GM13977 (cell line): ENCODE measurements around the gene PIGL.
A peak's percentile ranks its signal among the peaks of the same experiment; 100 is the strongest.

Source experiments
- DNase-seq: peaks from one replicate; pipeline ENCODE4 v3.0.0; 2012; ENCODE audit warnings: low spot score
- CTCF ChIP-seq: IDR thresholded peaks from 2 replicates; pipeline ENCODE4 v1.5.1; 2012; ENCODE audit warnings: mild to moderate bottlenecking, control low read depth; ENCODE audit not compliant: insufficient read depth; ENCODE audit errors: extremely low read depth, missing control alignments
- in situ Hi-C: fragments of 300-500 bp; cut with MboI; formaldehyde crosslinking; loops from one replicate; pipeline ENCODE4 v1.12.0; 2022; ENCODE audit warnings: low sequenced_read_pairs, low pct_unique_long_range_greater_than_20kb, mixed read lengths, inconsistent platforms; ENCODE audit not compliant: unreplicated experiment

PIGL gene

GRCh38 chr17:16282522-16282921 lies 65.5 kb downstream of the PIGL start:
- in situ Hi-C loops = no loop called here
- DNase-seq = no peak
- no peak for TF ChIP-seq CTCF

GRCh38 chr17:16283705-16284104 lies 66.7 kb downstream of the PIGL start:
- in situ Hi-C loops = no loop called here
- no peak for TF ChIP-seq CTCF
- no peak for DNase-seq

GRCh38 chr17:16285646-16286008 lies 68.6 kb downstream of the PIGL start:
- TF ChIP-seq CTCF = peak; percentile 62
- in situ Hi-C loops = no loop called here
- no peak for DNase-seq

- TF ChIP-seq CTCF = no peak
- peak; percentile 83 for DNase-seq
- in situ Hi-C loops = no loop called here
Measured at GRCh38 chr17:16286009-16286946, 69.3 kb downstream of the PIGL start.

GRCh38 chr17:16286947-16287562 lies 70.0 kb downstream of the PIGL start:
- peak; percentile 68 for DNase-seq
- in situ Hi-C loops = no loop called here
- peak; percentile 45 for TF ChIP-seq CTCF

- TF ChIP-seq CTCF = no peak
- in situ Hi-C loops = no loop called here
- peak; percentile 44 for DNase-seq
Measured at GRCh38 chr17:16287563-16288027, 70.6 kb downstream of the PIGL start.
